Neural crest cell (in vitro differentiated cells): ENCODE data around the gene UTS2R. TPM values are rescaled to one million over a fixed set of nuclear protein-coding genes. Genes with fewer than 3 reads are reported as not detected.

ENCODE experiments used
- DNase-seq: peaks from one replicate; pipeline ENCODE4 v3.0.0; 2021; ENCODE audit warnings: low read depth, mixed read lengths, low spot score
- H3K27ac Mint-ChIP-seq: one replicate; pipeline ENCODE4 v1.8.0; 2021; ENCODE audit warnings: mild to moderate bottlenecking, mixed read lengths; ENCODE audit not compliant: unreplicated experiment
- H3K27me3 Mint-ChIP-seq: 2 replicates; pipeline ENCODE4 v1.8.0; 2021; ENCODE audit warnings: low read depth, mild to moderate bottlenecking, mixed read lengths
- H3K36me3 Mint-ChIP-seq: 2 replicates; pipeline ENCODE4 v1.8.0; 2021; ENCODE audit warnings: low read depth, mild to moderate bottlenecking, mixed read lengths
- H3K4me1 Mint-ChIP-seq: 2 replicates; pipeline ENCODE4 v1.8.0; 2021; ENCODE audit warnings: mixed read lengths
- H3K4me3 Mint-ChIP-seq: one replicate; pipeline ENCODE4 v1.8.0; 2021; ENCODE audit warnings: mild to moderate bottlenecking, mixed read lengths
- H3K9me3 Mint-ChIP-seq: 2 replicates; pipeline ENCODE4 v1.8.0; 2021; ENCODE audit warnings: mixed read lengths
- CTCF ChIP-seq: fragments of 200-600 bp; sonication (generic); conservative IDR thresholded peaks from 2 replicates; pipeline ENCODE4 v1.5.0; 2021; ENCODE audit warnings: antibody characterized with exemption, mild to moderate bottlenecking
- long read RNA-seq: library from polyadenylated mRNA; unstranded; transcript quantifications from one replicate; pipeline ENCODE4 v2.0.0, GENCODE V29; 2020
- total RNA-seq: library from RNA; stranded (reverse); gene quantifications from 2 replicates; pipeline ENCODE4 v1.2.1, GENCODE V29; 2021

The UTS2R gene
- total RNA-seq, result not detected in 2 replicates
- long read RNA-seq, result 0 reads

- H3K27ac Mint-ChIP-seq, result no peak within 1 kb of the TSS
Observed at GRCh38 chr17:82371333-82372248, at the start of gene UTS2R. UTS2R (plus strand) TSS chr17:82371765; CDS start chr17:82374325, 2,560 bp downstream.

GRCh38 chr17:82321947-82322466 lies 49.6 kb upstream of the UTS2R start:
- H3K27ac Mint-ChIP-seq, result no peak overlapping the region
- DNase-seq, result no peak
- no peak overlapping the region for H3K4me3 Mint-ChIP-seq
- no peaks in the 10 kb centered on the region for H3K36me3 Mint-ChIP-seq
- no peak for TF ChIP-seq CTCF
- peaks cover 7% of the 10 kb centered on the region for H3K27me3 Mint-ChIP-seq
- no peaks in the 10 kb centered on the region for H3K9me3 Mint-ChIP-seq
- H3K4me1 Mint-ChIP-seq, result no peaks in the 10 kb centered on the region

More at GRCh38 chr17:82371333-82372248, at the start of gene UTS2R:
- peaks cover 23% of the 10 kb centered on the region for H3K4me1 Mint-ChIP-seq
- H3K36me3 Mint-ChIP-seq, result no peaks in the 10 kb centered on the region
- H3K4me3 Mint-ChIP-seq, result peak within 1 kb of the TSS; percentile 61
- peaks cover 3% of the 10 kb centered on the region for H3K9me3 Mint-ChIP-seq
- no peak for DNase-seq
- TF ChIP-seq CTCF, result no peak
- H3K27me3 Mint-ChIP-seq, result peaks cover 38% of the 10 kb centered on the region

GRCh38 chr17:82322526-82323453 lies 48.8 kb upstream of the UTS2R start:
- DNase-seq, result no peak
- peaks cover 6% of the 10 kb centered on the region for H3K4me1 Mint-ChIP-seq
- H3K9me3 Mint-ChIP-seq, result no peaks in the 10 kb centered on the region
- H3K27ac Mint-ChIP-seq, result no peak overlapping the region
- no peak for TF ChIP-seq CTCF
- no peak overlapping the region for H3K4me3 Mint-ChIP-seq
- no peaks in the 10 kb centered on the region for H3K36me3 Mint-ChIP-seq
- peaks cover 12% of the 10 kb centered on the region for H3K27me3 Mint-ChIP-seq

GRCh38 chr17:82323514-82324234 lies 47.9 kb upstream of the UTS2R start:
- Mint-ChIP-seq H3K27ac (no peak overlapping the region), H3K4me3 (no peak overlapping the region), H3K27me3 (peaks cover 12% of the 10 kb centered on the region), H3K4me1 (peaks cover 6% of the 10 kb centered on the region), H3K36me3 (no peaks in the 10 kb centered on the region), H3K9me3 (no peaks in the 10 kb centered on the region)
- TF ChIP-seq CTCF, result no peak
- no peak for DNase-seq
